ENCODE results near the gene CEP120. TPM values are rescaled to one million over a fixed set of nuclear protein-coding genes. Genes with fewer than 3 reads are reported as not detected.

Gene CEP120
- polyA plus RNA-seq, 4 donors: 4.1 to 12.6 (median 5.1) TPM

GRCh38 chr5:123397538-123397937 is 25.7 kb downstream of the CEP120 start:
- Histone ChIP-seq H3K36me3 (ENCODE audit: control insufficient read depth in 3 of 3, insufficient read depth in 2 of 3, low read depth in 1 of 3, low read length in 3 of 3) (peaks cover 3 to 31% (median 4%) of the 10 kb centered on the region in 3 donors), H3K4me3 (ENCODE audit: low read depth in 1 of 3, low read length in 3 of 3) (no peak overlapping the region), H3K27ac (ENCODE audit: low read depth in 1 of 3, low read length in 2 of 3) (no peak overlapping the region), H3K27me3 (ENCODE audit: control insufficient read depth in 3 of 3, insufficient read depth in 3 of 3, low read length in 3 of 3) (no peaks in the 10 kb centered on the region), H3K9me3 (ENCODE audit: control insufficient read depth in 2 of 2, insufficient read depth in 1 of 2, low read depth in 1 of 2, low read length in 1 of 2) (no peaks in the 10 kb centered on the region), H3K4me1 (ENCODE audit: control insufficient read depth in 3 of 3, insufficient read depth in 2 of 3, low read depth in 1 of 3, low read length in 2 of 3) (no peaks in the 10 kb centered on the region)
- WGBS, 3 donors: 95 to 99% (median 96%) methylated on average over 3 of the region's 3 CpGs
- DNase-seq (no peak), FAIRE-seq (no peak)

- Histone ChIP-seq H3K27ac (ENCODE audit: low read depth in 1 of 3, low read length in 2 of 3) (no peak overlapping the region), H3K36me3 (ENCODE audit: control insufficient read depth in 3 of 3, insufficient read depth in 2 of 3, low read depth in 1 of 3, low read length in 3 of 3) (peaks cover 5 to 9% (median 6%) of the 10 kb centered on the region in 3 donors), H3K4me3 (ENCODE audit: low read depth in 1 of 3, low read length in 3 of 3) (no peak overlapping the region), H3K4me1 (ENCODE audit: control insufficient read depth in 3 of 3, insufficient read depth in 2 of 3, low read depth in 1 of 3, low read length in 2 of 3) (no peaks in the 10 kb centered on the region), H3K27me3 (ENCODE audit: control insufficient read depth in 3 of 3, insufficient read depth in 3 of 3, low read length in 3 of 3) (no peaks in the 10 kb centered on the region), H3K9me3 (ENCODE audit: control insufficient read depth in 2 of 2, insufficient read depth in 1 of 2, low read depth in 1 of 2, low read length in 1 of 2) (no peaks in the 10 kb centered on the region)
- WGBS, 3 donors: 68 to 87% (median 86%) methylated on average over 1 of the region's 1 CpG
- no peak for DNase-seq
- no peak for FAIRE-seq
Measured at GRCh38 chr5:123391009-123391408, 32.2 kb downstream of the CEP120 start.

DNA sequence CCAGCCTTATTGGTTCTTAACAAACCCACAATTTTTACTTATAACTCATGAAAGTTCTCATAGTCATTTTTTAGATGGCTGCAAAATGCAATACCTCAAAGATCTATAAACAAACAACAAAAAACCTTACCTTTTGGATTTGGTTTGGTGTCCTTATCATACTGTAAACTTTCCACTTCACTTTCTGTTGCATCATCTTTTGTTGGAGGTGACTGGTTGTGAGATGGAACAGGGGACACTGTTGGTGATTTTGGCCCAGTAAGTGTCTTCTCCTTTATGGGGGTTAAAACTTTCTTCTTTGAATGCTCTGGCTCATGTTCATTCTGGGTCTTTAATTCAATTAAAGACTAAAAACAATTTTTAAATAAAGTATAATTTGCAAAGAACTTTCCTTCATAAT is 33.4 kb downstream of the CEP120 start:
- H3K36me3 ChIP-seq (ENCODE audit: control insufficient read depth in 3 of 3, insufficient read depth in 2 of 3, low read depth in 1 of 3, low read length in 3 of 3): peaks cover 7 to 13% (median 7%) of the 10 kb centered on the region in 3 donors
- DNase-seq: no peak
- no peaks in the 10 kb centered on the region for H3K9me3 ChIP-seq (ENCODE audit: control insufficient read depth in 2 of 2, insufficient read depth in 1 of 2, low read depth in 1 of 2, low read length in 1 of 2)
- no peak overlapping the region for H3K27ac ChIP-seq (ENCODE audit: low read depth in 1 of 3, low read length in 2 of 3)
- no peaks in the 10 kb centered on the region for H3K4me1 ChIP-seq (ENCODE audit: control insufficient read depth in 3 of 3, insufficient read depth in 2 of 3, low read depth in 1 of 3, low read length in 2 of 3)
- H3K4me3 ChIP-seq (ENCODE audit: low read depth in 1 of 3, low read length in 3 of 3): no peak overlapping the region
- FAIRE-seq: no peak
- no peaks in the 10 kb centered on the region for H3K27me3 ChIP-seq (ENCODE audit: control insufficient read depth in 3 of 3, insufficient read depth in 3 of 3, low read length in 3 of 3)

GRCh38 chr5:123387313-123387712 is 35.9 kb downstream of the CEP120 start:
- Histone ChIP-seq H3K36me3 (ENCODE audit: control insufficient read depth in 3 of 3, insufficient read depth in 2 of 3, low read depth in 1 of 3, low read length in 3 of 3) (peaks cover 6 to 11% (median 7%) of the 10 kb centered on the region in 3 donors), H3K4me3 (ENCODE audit: low read depth in 1 of 3, low read length in 3 of 3) (no peak overlapping the region)

GRCh38 chr5:123382252-123382651 is 41.0 kb downstream of the CEP120 start:
- H3K27me3 ChIP-seq (ENCODE audit: control insufficient read depth in 3 of 3, insufficient read depth in 3 of 3, low read length in 3 of 3): no peaks in the 10 kb centered on the region
- no peak overlapping the region for H3K27ac ChIP-seq (ENCODE audit: low read depth in 1 of 3, low read length in 2 of 3)
- peaks cover 6 to 8% (median 8%) of the 10 kb centered on the region in 3 donors for H3K36me3 ChIP-seq (ENCODE audit: control insufficient read depth in 3 of 3, insufficient read depth in 2 of 3, low read depth in 1 of 3, low read length in 3 of 3)
- DNase-seq: no peak
- 95 to 99% (median 97%) methylated on average over 1 of the region's 1 CpG for WGBS, 3 donors
- FAIRE-seq: no peak
- H3K4me3 ChIP-seq (ENCODE audit: low read depth in 1 of 3, low read length in 3 of 3): no peak overlapping the region
- H3K9me3 ChIP-seq (ENCODE audit: control insufficient read depth in 2 of 2, insufficient read depth in 1 of 2, low read depth in 1 of 2, low read length in 1 of 2): no peaks in the 10 kb centered on the region
- H3K4me1 ChIP-seq (ENCODE audit: control insufficient read depth in 3 of 3, insufficient read depth in 2 of 3, low read depth in 1 of 3, low read length in 2 of 3): no peaks in the 10 kb centered on the region

More at GRCh38 chr5:123387313-123387712, 35.9 kb downstream of the CEP120 start:
- 92 to 94% (median 93%) methylated on average over 3 of the region's 3 CpGs for whole genome bisulfite sequencing, 3 donors
- H3K4me1 ChIP-seq (ENCODE audit: control insufficient read depth in 3 of 3, insufficient read depth in 2 of 3, low read depth in 1 of 3, low read length in 2 of 3): no peaks in the 10 kb centered on the region
- FAIRE-seq (no peak), DNase-seq (no peak)
- no peaks in the 10 kb centered on the region for H3K9me3 ChIP-seq (ENCODE audit: control insufficient read depth in 2 of 2, insufficient read depth in 1 of 2, low read depth in 1 of 2, low read length in 1 of 2)
- H3K27ac ChIP-seq (ENCODE audit: low read depth in 1 of 3, low read length in 2 of 3): no peak overlapping the region
- no peaks in the 10 kb centered on the region for H3K27me3 ChIP-seq (ENCODE audit: control insufficient read depth in 3 of 3, insufficient read depth in 3 of 3, low read length in 3 of 3)

- DNase-seq (peak; percentile 24 to 35), FAIRE-seq (peak; percentile 19)
- Histone ChIP-seq H3K36me3 (ENCODE audit: control insufficient read depth in 3 of 3, insufficient read depth in 2 of 3, low read depth in 1 of 3, low read length in 3 of 3) (peaks cover 3 to 15% (median 12%) of the 10 kb centered on the region in 3 donors), H3K9me3 (ENCODE audit: control insufficient read depth in 2 of 2, insufficient read depth in 1 of 2, low read depth in 1 of 2, low read length in 1 of 2) (no peaks in the 10 kb centered on the region), H3K4me3 (ENCODE audit: low read depth in 1 of 3, low read length in 3 of 3) (no peak overlapping the region), H3K27me3 (ENCODE audit: control insufficient read depth in 3 of 3, insufficient read depth in 3 of 3, low read length in 3 of 3) (no peaks in the 10 kb centered on the region), H3K27ac (ENCODE audit: low read depth in 1 of 3, low read length in 2 of 3) (no peak overlapping the region), H3K4me1 (ENCODE audit: control insufficient read depth in 3 of 3, insufficient read depth in 2 of 3, low read depth in 1 of 3, low read length in 2 of 3) (no peaks in the 10 kb centered on the region)
- WGBS, 3 donors: 91 to 96% (median 94%) methylated on average over 4 of the region's 4 CpGs
Measured at GRCh38 chr5:123371575-123372179, 51.5 kb downstream of the CEP120 start.

GRCh38 chr5:123369371-123369968 is 53.7 kb downstream of the CEP120 start:
- Histone ChIP-seq H3K27ac (ENCODE audit: low read depth in 1 of 3, low read length in 2 of 3) (no peak overlapping the region), H3K36me3 (ENCODE audit: control insufficient read depth in 3 of 3, insufficient read depth in 2 of 3, low read depth in 1 of 3, low read length in 3 of 3) (peaks cover 3 to 10% (median 8%) of the 10 kb centered on the region in 3 donors), H3K9me3 (ENCODE audit: control insufficient read depth in 2 of 2, insufficient read depth in 1 of 2, low read depth in 1 of 2, low read length in 1 of 2) (no peaks in the 10 kb centered on the region), H3K27me3 (ENCODE audit: control insufficient read depth in 3 of 3, insufficient read depth in 3 of 3, low read length in 3 of 3) (no peaks in the 10 kb centered on the region), H3K4me1 (ENCODE audit: control insufficient read depth in 3 of 3, insufficient read depth in 2 of 3, low read depth in 1 of 3, low read length in 2 of 3) (no peaks in the 10 kb centered on the region), H3K4me3 (ENCODE audit: low read depth in 1 of 3, low read length in 3 of 3) (no peak overlapping the region)
- DNase-seq: peak; percentile 10 to 26
- no peak for FAIRE-seq
- WGBS, 3 donors: 57 to 82% (median 65%) methylated on average over 1 of the region's 1 CpG

- no peak for FAIRE-seq
- WGBS, 3 donors: 86 to 100% (median 94%) methylated on average over 1 of the region's 1 CpG
Measured at GRCh38 chr5:123367739-123368138, 55.5 kb downstream of the CEP120 start.

More at GRCh38 chr5:123367739-123368138, 55.5 kb downstream of the CEP120 start:
- H3K27me3 ChIP-seq (ENCODE audit: control insufficient read depth in 3 of 3, insufficient read depth in 3 of 3, low read length in 3 of 3): no peaks in the 10 kb centered on the region
- H3K36me3 ChIP-seq (ENCODE audit: control insufficient read depth in 3 of 3, insufficient read depth in 2 of 3, low read depth in 1 of 3, low read length in 3 of 3): peaks cover 0 to 11% (median 5%) of the 10 kb centered on the region in 3 donors
- no peaks in the 10 kb centered on the region for H3K9me3 ChIP-seq (ENCODE audit: control insufficient read depth in 2 of 2, insufficient read depth in 1 of 2, low read depth in 1 of 2, low read length in 1 of 2)
- no peak overlapping the region for H3K27ac ChIP-seq (ENCODE audit: low read depth in 1 of 3, low read length in 2 of 3)
- H3K4me1 ChIP-seq (ENCODE audit: control insufficient read depth in 3 of 3, insufficient read depth in 2 of 3, low read depth in 1 of 3, low read length in 2 of 3): no peaks in the 10 kb centered on the region
- no peak for DNase-seq
- H3K4me3 ChIP-seq (ENCODE audit: low read depth in 1 of 3, low read length in 3 of 3): no peak overlapping the region
